GM19328 (cell line): ENCODE data around the gene RNASEL.
"Not testable (repeated sequence)": the region's sequence is repeated elsewhere in the genome, so short reads cannot be mapped to it uniquely, and the experiment has no call there.

Source experiments
- ATAC-seq: cut with Tn5 transposase; IDR thresholded peaks from one replicate; pipeline ENCODE4 v1.9.1; 2021; ENCODE audit warnings: mild to moderate bottlenecking, moderate library complexity; ENCODE audit not compliant: unreplicated experiment

The RNASEL gene

GRCh38 chr1:182567629-182568028, 21.4 kb downstream of the RNASEL start:
- ATAC-seq = no peak

- no peak for ATAC-seq
Measured at GRCh38 chr1:182565537-182565936, 23.5 kb downstream of the RNASEL start.

GRCh38 chr1:182564406-182565004, 24.6 kb downstream of the RNASEL start:
- no peak for ATAC-seq

GRCh38 chr1:182563095-182563494, 26.0 kb downstream of the RNASEL start:
- ATAC-seq = no peak

GRCh38 chr1:182561456-182561855, 27.6 kb downstream of the RNASEL start:
- ATAC-seq = no peak

GRCh38 chr1:182560392-182560984, 28.6 kb downstream of the RNASEL start:
- ATAC-seq = no peak

- no peak for ATAC-seq
Measured at GRCh38 chr1:182556279-182556678, 32.8 kb downstream of the RNASEL start.

GRCh38 chr1:182555493-182555892, 33.6 kb downstream of the RNASEL start:
- ATAC-seq = no peak

GRCh38 chr1:182552527-182552926, 36.5 kb downstream of the RNASEL start:
- ATAC-seq = no peak

GRCh38 chr1:182549811-182550210, 39.2 kb downstream of the RNASEL start:
- no peak for ATAC-seq

- ATAC-seq = no peak
Measured at GRCh38 chr1:182549346-182549745, 39.7 kb downstream of the RNASEL start.

- ATAC-seq = no peak
Measured at GRCh38 chr1:182533896-182534295, 55.2 kb downstream of the RNASEL start.

- not testable (repeated sequence) for ATAC-seq
Measured at GRCh38 chr1:182528206-182528605, 60.9 kb downstream of the RNASEL start.

- no peak for ATAC-seq
Measured at GRCh38 chr1:182527680-182528079, 61.4 kb downstream of the RNASEL start.

- ATAC-seq = no peak
Measured at GRCh38 chr1:182525342-182525741, 63.7 kb downstream of the RNASEL start.
